Effector CD4-positive, alpha-beta T cell (primary cell): ENCODE data around the gene PCDH9.

ENCODE experiments used
- DNase-seq: peaks from one replicate; pipeline ENCODE4 v3.0.0-alpha.2; 2020

PCDH9 gene

GRCh38 chr13:67155898-67156722 is 74.0 kb downstream of the PCDH9 start:
- no peak for DNase-seq

GRCh38 chr13:67152085-67152484 is 78.1 kb downstream of the PCDH9 start:
- DNase-seq, result no peak

- DNase-seq, result no peak
Measured at GRCh38 chr13:67151652-67152051, 78.5 kb downstream of the PCDH9 start.

- no peak for DNase-seq
Measured at GRCh38 chr13:67150608-67151007, 79.5 kb downstream of the PCDH9 start.

- DNase-seq, result no peak
Measured at GRCh38 chr13:67148161-67148571, 82.0 kb downstream of the PCDH9 start.

- DNase-seq, result no peak
Measured at GRCh38 chr13:67147342-67148133, 82.6 kb downstream of the PCDH9 start.

GRCh38 chr13:67146523-67147130 is 83.5 kb downstream of the PCDH9 start:
- no peak for DNase-seq

- no peak for DNase-seq
Measured at GRCh38 chr13:67145950-67146349, 84.2 kb downstream of the PCDH9 start.

GRCh38 chr13:67143544-67144115 is 86.5 kb downstream of the PCDH9 start:
- no peak for DNase-seq

- no peak for DNase-seq
Measured at GRCh38 chr13:67140006-67140405, 90.1 kb downstream of the PCDH9 start.

- DNase-seq, result no peak
Measured at GRCh38 chr13:67139551-67139950, 90.6 kb downstream of the PCDH9 start.

- DNase-seq, result no peak
Measured at GRCh38 chr13:67138970-67139369, 91.2 kb downstream of the PCDH9 start.

- no peak for DNase-seq
Measured at GRCh38 chr13:67137044-67137735, 92.9 kb downstream of the PCDH9 start.

- DNase-seq, result no peak
Measured at GRCh38 chr13:67136157-67136556, 94.0 kb downstream of the PCDH9 start.

DNA sequence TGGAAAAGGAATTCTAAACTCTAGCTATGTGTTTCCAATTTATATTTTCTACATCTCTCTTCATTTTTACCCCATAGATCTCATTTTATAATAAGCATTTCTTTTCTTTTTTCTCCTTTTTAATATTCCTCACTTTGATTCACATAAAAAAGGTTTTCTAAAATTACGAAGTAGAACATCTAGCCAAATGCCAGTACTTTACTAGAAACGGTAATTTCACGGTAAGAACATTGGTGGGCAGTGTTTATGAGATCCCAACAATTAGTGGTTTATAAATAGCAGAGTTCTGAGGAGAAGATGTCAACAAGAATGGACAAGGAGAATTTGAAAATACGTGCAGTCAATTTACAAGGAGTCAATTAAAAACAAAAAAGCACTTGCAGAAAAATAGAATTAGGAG is 94.8 kb downstream of the PCDH9 start:
- DNase-seq, result no peak

- DNase-seq, result no peak
Measured at GRCh38 chr13:67134417-67135129, 95.6 kb downstream of the PCDH9 start.

GRCh38 chr13:67133476-67133875 is 96.7 kb downstream of the PCDH9 start:
- DNase-seq, result no peak

DNA sequence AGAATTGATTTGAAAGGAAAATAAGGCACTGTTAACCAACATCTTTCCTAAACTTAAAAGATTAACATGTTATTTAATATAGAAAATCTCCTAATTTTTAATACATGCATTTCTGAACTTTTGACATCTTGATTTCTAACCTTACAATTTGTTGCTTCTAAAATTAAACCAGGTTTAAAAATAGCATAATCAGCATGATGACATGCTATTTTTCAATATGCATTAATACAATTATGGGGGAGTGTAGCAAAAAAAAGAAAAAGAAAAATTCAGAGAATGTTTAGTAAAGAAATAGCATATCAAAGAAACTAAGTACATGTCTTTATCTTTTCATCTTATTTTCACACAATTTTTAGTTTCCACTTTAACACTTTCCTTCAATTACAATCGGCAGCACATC is 98.7 kb downstream of the PCDH9 start:
- no peak for DNase-seq

- DNase-seq, result no peak
Measured at GRCh38 chr13:67130444-67130843, 99.7 kb downstream of the PCDH9 start.

- DNase-seq, result no peak
Measured at GRCh38 chr13:67128136-67128535, 102.0 kb downstream of the PCDH9 start.

DNA sequence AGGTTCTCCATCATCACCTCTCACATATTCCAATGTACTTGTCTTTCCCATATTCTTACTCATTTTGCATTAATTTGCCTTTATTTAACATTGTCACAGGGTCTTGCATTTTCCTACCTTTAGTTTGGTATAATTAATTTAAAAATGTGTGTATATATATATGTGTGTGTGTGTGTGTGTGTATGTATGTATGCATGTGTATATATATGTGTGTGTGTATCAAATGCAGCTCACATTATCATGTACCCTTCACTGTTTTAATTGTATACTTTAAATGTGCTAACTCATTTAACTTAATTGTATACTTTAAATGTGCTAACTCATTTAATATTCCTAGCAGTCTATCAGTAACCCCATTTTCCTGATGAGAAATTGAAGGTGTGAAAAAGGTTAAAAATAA is 104.5 kb downstream of the PCDH9 start:
- DNase-seq, result no peak

DNA sequence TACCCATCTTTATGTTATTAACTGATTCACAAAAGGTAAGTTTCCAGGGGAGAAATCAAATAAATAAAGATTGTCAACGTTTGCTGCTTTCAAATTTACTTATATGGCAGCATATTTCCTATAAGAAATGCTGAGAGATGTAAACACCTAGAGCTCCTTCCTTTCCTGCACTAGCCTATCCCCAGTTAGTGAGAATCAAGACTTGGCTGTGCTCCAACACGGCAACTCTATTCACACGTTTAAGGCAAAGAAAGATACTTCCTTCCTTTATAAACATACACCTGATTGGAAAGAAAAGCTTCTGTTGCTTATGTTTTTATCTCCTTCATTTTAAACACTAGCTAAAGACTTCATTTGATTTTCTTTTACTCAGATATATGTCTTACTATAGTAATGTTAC is 107.0 kb downstream of the PCDH9 start:
- no peak for DNase-seq
